Vagina (tissue), 2 donors: ENCODE data around the gene NCAPD2.

ENCODE experiments used
- CTCF ChIP-seq, 3 experiments: fragments of 450-650 bp in 2 of 3; fragments of 200-600 bp in 1 of 3; sonication (generic) in 1 of 3; IDR thresholded peaks; one replicate each; pipeline ENCODE4 v1.5.1; 2017 to 2019; ENCODE audit warnings: antibody characterized with exemption in 3 of 3, mild to moderate bottlenecking in 2 of 3, moderate library complexity in 2 of 3
- POLR2A ChIP-seq, 2 donors: fragments of 450-650 bp; IDR thresholded peaks; one replicate each; pipeline ENCODE4 v1.6.1; 2017; ENCODE audit warnings: antibody characterized with exemption in 2 of 2, mild to moderate bottlenecking in 2 of 2, moderate library complexity in 2 of 2
- POLR2AphosphoS5 ChIP-seq, 2 donors: sonication (generic); formaldehyde crosslinking; IDR thresholded peaks; one replicate each; pipeline ENCODE4 v1.9.0; 2017; ENCODE audit warnings: antibody characterized with exemption in 2 of 2, mild to moderate bottlenecking in 2 of 2, low read depth in 1 of 2; ENCODE audit not compliant: insufficient read depth in 1 of 2

GRCh38 chr12:6555018-6555691 lies 61.3 kb downstream of the NCAPD2 start:
- TF ChIP-seq POLR2A (IDR thresholded peaks at IDR 0.05) (no peak), POLR2AphosphoS5 (IDR thresholded peaks at IDR 0.05; ENCODE audit: insufficient read depth in 1 of 2, low read depth in 1 of 2) (no peak), CTCF (IDR thresholded peaks at IDR 0.05) (no peak)
